Mammary epithelial cell (primary cell): ENCODE results near the gene TARBP2.

ENCODE experiments used
- EZH2 ChIP-seq: IDR thresholded peaks from 2 replicates; pipeline ENCODE4 v1.6.1; 2012; ENCODE audit warnings: low read length, inconsistent platforms, borderline replicate concordance
- TF ChIP-seq, protein P1 (sequence below), 2 donors: IDR thresholded peaks in 1 of 2; conservative IDR thresholded peaks in 1 of 2; 2 replicates each; pipeline ENCODE4 v1.5.1; 2011 to 2012; ENCODE audit warnings: inconsistent platforms in 2 of 2, low read length in 2 of 2, mild to moderate bottlenecking in 2 of 2, control low read depth in 1 of 2, low read depth in 1 of 2; ENCODE audit not compliant: insufficient read depth in 1 of 2; ENCODE audit errors: extremely low read depth in 1 of 2

DNA sequence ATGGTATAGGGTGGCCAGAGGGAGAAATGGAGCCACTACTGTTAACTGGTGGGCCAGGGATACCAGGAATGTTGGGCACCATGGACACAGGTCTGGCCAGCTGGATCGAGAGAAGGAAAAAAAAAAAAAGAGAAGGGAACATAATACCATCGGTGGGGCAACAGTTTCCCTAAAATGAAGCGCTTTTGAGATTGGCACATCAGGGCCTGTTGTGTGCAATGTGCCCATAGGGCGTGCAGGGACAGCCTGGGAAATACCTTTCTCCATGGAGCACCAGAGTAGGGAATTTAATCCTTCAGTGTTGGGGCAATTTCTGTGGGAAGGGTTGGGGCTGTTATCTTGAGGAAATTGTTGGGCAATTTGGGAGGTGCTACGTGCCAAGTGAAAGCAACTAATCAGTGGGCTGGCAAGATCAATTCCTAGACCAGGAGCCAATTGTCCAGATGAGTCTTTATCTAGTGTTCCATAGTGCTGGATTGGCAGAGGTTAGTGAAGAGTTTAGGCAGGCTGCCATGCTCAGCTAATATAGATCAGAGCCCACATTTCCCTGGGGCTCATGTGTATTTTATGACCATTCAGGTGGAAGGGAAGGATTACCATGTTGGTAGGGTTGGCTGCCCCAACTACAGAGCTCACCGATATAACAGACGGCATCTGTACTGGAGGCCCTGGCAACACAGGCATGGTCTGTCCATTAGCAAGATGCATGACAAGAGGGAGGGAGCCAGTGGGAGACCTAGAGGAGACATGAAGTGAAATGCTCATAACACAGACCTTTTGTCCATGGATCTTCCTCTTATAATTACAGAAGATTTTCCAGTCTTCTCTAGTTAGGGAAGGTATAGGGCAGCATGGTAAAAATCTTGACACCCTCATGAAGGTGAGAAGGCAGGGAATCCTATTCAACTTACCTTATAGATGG is 31.7 kb downstream of the TARBP2 start:
- TF ChIP-seq, protein P1, sequence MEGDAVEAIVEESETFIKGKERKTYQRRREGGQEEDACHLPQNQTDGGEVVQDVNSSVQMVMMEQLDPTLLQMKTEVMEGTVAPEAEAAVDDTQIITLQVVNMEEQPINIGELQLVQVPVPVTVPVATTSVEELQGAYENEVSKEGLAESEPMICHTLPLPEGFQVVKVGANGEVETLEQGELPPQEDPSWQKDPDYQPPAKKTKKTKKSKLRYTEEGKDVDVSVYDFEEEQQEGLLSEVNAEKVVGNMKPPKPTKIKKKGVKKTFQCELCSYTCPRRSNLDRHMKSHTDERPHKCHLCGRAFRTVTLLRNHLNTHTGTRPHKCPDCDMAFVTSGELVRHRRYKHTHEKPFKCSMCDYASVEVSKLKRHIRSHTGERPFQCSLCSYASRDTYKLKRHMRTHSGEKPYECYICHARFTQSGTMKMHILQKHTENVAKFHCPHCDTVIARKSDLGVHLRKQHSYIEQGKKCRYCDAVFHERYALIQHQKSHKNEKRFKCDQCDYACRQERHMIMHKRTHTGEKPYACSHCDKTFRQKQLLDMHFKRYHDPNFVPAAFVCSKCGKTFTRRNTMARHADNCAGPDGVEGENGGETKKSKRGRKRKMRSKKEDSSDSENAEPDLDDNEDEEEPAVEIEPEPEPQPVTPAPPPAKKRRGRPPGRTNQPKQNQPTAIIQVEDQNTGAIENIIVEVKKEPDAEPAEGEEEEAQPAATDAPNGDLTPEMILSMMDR (conservative IDR thresholded peaks at IDR 0.05 in 1 of 2, IDR thresholded peaks at IDR 0.05 in 1 of 2; ENCODE audit: extremely low read depth in 1 of 2, insufficient read depth in 1 of 2, low read depth in 1 of 2, low read length in 2 of 2), result no peak
- no peak for TF ChIP-seq EZH2
